Measurements from ENCODE around the gene PDE4B.

The PDE4B gene

GRCh38 chr1:66375125-66375524 is 582.4 kb downstream of the PDE4B start:
- no peak for DNase-seq (ENCODE audit: low read depth, low spot score)
- in situ Hi-C loops (cut with HindIII; ENCODE audit: low sequenced_read_pairs) = no loop called here
- H3K4me3 ChIP-seq (ENCODE audit: low read depth, low read length) = no peak overlapping the region
- no peak for TF ChIP-seq CTCF (IDR thresholded peaks at IDR 0.05; ENCODE audit: low read depth, low read length)

DNA sequence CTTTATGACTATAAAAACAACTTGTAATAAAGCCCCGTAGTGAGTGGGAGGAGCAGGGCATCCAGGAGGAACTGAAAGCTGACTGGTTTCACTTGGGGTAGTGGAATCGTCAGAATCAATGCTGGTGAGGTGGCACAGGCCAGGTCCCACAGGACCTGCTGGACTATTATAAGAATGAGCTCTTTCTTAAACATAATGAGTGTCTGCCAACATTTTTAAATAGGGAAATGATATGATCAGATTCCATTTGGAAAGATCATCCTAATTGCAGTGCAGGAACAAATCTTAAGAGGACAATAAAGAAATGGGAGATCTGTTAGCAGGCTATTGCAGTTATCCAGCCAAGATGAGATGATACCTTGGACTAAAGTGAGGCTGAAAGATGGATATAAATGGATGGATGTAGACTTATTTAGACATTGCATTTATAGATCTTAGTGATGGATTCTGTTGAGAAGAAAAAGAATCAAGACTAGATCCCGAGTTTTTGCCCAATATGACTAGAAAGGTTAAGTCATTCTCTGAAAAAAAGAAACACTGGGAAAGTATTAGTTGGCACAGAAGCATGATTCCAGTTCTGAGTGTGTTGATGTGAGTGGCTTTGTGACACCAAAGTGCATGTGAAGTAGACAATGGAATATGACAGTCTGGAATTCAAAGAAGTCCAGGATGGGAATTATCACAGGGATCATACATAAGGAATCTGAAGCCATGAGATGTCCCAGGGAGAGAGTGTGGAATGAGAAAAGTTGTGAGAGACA is 587.9 kb downstream of the PDE4B start:
- no peak for TF ChIP-seq CTCF (IDR thresholded peaks at IDR 0.05; ENCODE audit: low read depth, low read length)

GRCh38 chr1:66381621-66382275 is 589.1 kb downstream of the PDE4B start:
- DNase-seq (ENCODE audit: low read depth, low spot score) = no peak
- H3K4me3 ChIP-seq (ENCODE audit: low read depth, low read length) = no peak overlapping the region
- in situ Hi-C loops (cut with HindIII; ENCODE audit: low sequenced_read_pairs) = no loop called here
- no peak for TF ChIP-seq CTCF (IDR thresholded peaks at IDR 0.05; ENCODE audit: low read depth, low read length)

More for the DNA sequence above, 587.9 kb downstream of the PDE4B start:
- DNase-seq (ENCODE audit: low read depth, low spot score) = no peak
- in situ Hi-C loops (cut with HindIII; ENCODE audit: low sequenced_read_pairs) = no loop called here
- H3K4me3 ChIP-seq (ENCODE audit: low read depth, low read length) = no peak overlapping the region

GRCh38 chr1:66383168-66383567 is 590.5 kb downstream of the PDE4B start:
- no peak for TF ChIP-seq CTCF (IDR thresholded peaks at IDR 0.05; ENCODE audit: low read depth, low read length)
- no peak overlapping the region for H3K4me3 ChIP-seq (ENCODE audit: low read depth, low read length)
- no peak for DNase-seq (ENCODE audit: low read depth, low spot score)
- in situ Hi-C loops (cut with HindIII; ENCODE audit: low sequenced_read_pairs) = no loop called here

DNA sequence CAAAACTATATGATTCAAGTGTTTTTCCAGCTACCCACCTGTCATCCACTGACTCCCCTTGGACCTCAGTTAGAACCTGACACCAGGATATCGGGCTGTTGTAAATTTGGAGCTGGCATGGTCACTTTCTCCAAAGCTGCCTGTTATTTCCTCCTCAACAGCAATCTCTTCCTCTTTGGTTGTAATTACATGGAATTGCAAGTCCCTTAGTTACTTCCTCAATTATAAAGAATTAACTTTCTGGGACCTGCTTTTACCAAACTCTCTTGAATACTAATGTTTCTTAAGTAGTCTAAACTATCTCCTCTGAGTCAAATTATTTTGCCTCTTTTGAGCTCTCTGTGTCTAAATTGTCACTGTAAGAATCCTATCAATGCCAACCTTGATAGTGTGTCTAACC is 590.9 kb downstream of the PDE4B start:
- no peak for DNase-seq (ENCODE audit: low read depth, low spot score)
- TF ChIP-seq CTCF (IDR thresholded peaks at IDR 0.05; ENCODE audit: low read depth, low read length) = no peak
- in situ Hi-C loops (cut with HindIII; ENCODE audit: low sequenced_read_pairs) = no loop called here
- no peak overlapping the region for H3K4me3 ChIP-seq (ENCODE audit: low read depth, low read length)

DNA sequence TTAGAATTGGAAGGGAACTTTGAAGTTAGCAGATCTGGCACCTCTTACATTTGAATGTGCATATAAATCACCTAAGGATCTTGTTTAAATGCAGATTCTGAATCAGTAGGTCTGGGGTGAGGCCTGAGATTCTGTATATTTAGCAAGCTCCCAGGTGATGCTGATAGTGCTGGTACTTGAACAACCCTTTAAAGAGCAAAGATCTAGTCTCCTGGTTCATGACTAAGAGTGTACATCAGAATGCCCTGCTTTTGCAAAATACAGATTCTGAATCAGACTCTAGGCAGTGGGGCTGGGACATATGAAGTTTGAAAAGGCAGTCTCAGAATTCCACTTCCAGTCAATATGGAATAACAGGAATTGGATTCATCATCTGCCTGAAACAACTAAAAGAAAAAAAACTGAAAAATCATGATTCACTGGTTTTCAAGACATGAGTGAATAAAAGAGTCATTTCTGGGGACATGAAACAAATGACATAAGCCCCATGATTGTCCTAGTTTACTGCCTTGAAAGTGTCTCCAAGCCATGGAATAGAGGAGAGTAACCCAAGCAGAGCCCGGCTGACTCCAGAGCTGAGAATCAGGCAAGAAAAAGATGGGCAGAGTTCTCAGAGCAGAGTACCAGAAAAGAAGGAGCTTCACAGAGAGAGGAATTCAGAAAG is 591.7 kb downstream of the PDE4B start:
- no peak for DNase-seq (ENCODE audit: low read depth, low spot score)

More for the DNA sequence above, 591.7 kb downstream of the PDE4B start:
- in situ Hi-C loops (cut with HindIII; ENCODE audit: low sequenced_read_pairs) = no loop called here
- TF ChIP-seq CTCF (IDR thresholded peaks at IDR 0.05; ENCODE audit: low read depth, low read length) = no peak
- H3K4me3 ChIP-seq (ENCODE audit: low read depth, low read length) = no peak overlapping the region

Measured in astrocyte of the spinal cord (primary cell).